ENCODE data around the gene MLX.

DNA sequence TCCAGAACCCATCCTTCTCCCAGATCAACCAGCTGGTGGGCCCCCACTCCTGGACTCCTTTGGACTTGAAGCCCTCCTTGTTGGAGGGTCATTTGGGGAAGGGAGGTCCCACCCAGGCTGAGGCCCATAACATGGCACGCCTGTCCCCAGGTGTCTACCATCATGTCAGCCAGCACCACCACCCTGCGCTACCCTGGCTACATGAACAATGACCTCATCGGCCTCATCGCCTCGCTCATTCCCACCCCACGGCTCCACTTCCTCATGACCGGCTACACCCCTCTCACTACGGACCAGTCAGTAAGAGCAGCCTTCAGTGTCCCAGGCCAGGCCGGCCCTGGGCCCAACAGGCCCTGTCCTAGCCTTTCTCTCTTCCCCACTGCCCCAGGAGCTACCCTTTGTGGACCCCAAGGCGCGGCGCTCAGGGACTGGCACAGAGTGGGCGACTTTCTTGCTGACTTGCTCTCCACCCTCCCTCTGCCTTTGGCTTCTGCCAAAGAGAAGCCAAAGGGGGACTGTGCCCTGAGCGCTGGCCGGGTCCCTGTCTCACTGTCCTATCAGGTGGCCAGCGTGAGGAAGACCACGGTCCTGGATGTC is 46.9 kb downstream of the MLX start:
- TF ChIP-seq, protein P1, sequence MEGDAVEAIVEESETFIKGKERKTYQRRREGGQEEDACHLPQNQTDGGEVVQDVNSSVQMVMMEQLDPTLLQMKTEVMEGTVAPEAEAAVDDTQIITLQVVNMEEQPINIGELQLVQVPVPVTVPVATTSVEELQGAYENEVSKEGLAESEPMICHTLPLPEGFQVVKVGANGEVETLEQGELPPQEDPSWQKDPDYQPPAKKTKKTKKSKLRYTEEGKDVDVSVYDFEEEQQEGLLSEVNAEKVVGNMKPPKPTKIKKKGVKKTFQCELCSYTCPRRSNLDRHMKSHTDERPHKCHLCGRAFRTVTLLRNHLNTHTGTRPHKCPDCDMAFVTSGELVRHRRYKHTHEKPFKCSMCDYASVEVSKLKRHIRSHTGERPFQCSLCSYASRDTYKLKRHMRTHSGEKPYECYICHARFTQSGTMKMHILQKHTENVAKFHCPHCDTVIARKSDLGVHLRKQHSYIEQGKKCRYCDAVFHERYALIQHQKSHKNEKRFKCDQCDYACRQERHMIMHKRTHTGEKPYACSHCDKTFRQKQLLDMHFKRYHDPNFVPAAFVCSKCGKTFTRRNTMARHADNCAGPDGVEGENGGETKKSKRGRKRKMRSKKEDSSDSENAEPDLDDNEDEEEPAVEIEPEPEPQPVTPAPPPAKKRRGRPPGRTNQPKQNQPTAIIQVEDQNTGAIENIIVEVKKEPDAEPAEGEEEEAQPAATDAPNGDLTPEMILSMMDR (IDR thresholded peaks at IDR 0.05): no peak
- no peak for TF ChIP-seq POLR2A (IDR thresholded peaks at IDR 0.05)
